ENCODE data around the gene FANCE.
"Not testable (repeated sequence)": the region's sequence is repeated elsewhere in the genome, so short reads cannot be mapped to it uniquely, and the experiment has no call there.

Gene FANCE

GRCh38 chr6:35496841-35497570 is 44.9 kb downstream of the FANCE start, which contains the start of gene TEAD3:
Gene TEAD3 (minus strand): TSS chr6:35497079.
- peak in 4 of 58 donors; percentile 4 to 34 (median 32) for DNase-seq

GRCh38 chr6:35497571-35498421 is 45.7 kb downstream of the FANCE start:
- DNase-seq: no peak

GRCh38 chr6:35498422-35499067 is 46.4 kb downstream of the FANCE start:
- DNase-seq: no peak

- DNase-seq: no peak
These were observed 47.2 kb downstream of the FANCE start for GRCh38 chr6:35499372-35499771.

- no peak for DNase-seq
These were observed 48.6 kb downstream of the FANCE start for GRCh38 chr6:35500782-35501181.

GRCh38 chr6:35501784-35502183 is 49.6 kb downstream of the FANCE start:
- no peak for DNase-seq

GRCh38 chr6:35503534-35503933 is 51.4 kb downstream of the FANCE start:
- DNase-seq: no peak

GRCh38 chr6:35505999-35506412 is 53.9 kb downstream of the FANCE start:
- DNase-seq: no peak

GRCh38 chr6:35506536-35506935 is 54.4 kb downstream of the FANCE start:
- no peak for DNase-seq

- DNase-seq: no peak
These were observed 55.1 kb downstream of the FANCE start for GRCh38 chr6:35507221-35507620.

- DNase-seq: no peak
These were observed 55.9 kb downstream of the FANCE start for GRCh38 chr6:35508027-35508426.

GRCh38 chr6:35508542-35508941 is 56.4 kb downstream of the FANCE start:
- no peak for DNase-seq

GRCh38 chr6:35510916-35511561 is 58.9 kb downstream of the FANCE start:
- no peak for DNase-seq

- DNase-seq: no peak
These were observed 59.4 kb downstream of the FANCE start for GRCh38 chr6:35511562-35511941.

GRCh38 chr6:35512006-35512405 is 59.9 kb downstream of the FANCE start:
- no peak for DNase-seq

GRCh38 chr6:35512740-35513139 is 60.6 kb downstream of the FANCE start, which contains the start of gene TULP1:
Gene TULP1 (minus strand): TSS chr6:35512896. CDS start chr6:35512858, 38 bp downstream.
- no peak for DNase-seq

- no peak for DNase-seq
These were observed 62.4 kb downstream of the FANCE start for GRCh38 chr6:35514587-35514986.

GRCh38 chr6:35515939-35516338 is 63.8 kb downstream of the FANCE start:
- DNase-seq: not testable (repeated sequence)
